ENCODE results near the gene ICE2.

ICE2 gene

DNA sequence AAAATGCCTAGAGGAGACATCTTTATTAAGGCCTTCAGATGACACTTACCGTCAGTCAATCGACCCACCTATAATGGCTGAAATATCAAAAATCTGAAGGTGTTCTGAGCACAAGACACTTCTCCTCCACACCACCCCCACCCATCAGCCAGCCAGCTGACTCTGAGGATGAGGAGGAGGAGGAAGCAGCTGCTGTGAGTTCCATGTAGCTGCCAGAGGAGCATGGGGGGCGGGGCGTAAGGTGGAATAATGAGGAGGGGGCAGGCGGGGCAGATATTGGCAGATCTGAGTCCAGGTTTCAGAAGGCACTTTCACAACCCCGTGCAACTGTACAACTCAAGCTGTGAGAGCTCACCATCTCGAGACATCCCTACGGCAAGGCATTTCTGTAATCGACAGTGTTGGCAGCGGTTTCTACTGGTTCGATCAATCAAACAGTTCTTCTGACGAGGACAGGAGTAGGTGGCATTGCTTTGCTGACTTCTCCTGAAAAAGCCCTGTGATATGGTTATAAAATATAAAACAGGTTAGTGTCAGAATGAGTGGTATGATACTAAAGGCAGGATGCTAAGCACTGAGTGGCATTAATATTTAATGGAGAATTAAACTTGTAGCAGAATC lies 35.4 kb upstream of the ICE2 start:
- Histone ChIP-seq H2AK5ac (ENCODE audit: low read length) (no peak overlapping the region), H4K5ac (ENCODE audit: low read length) (no peak overlapping the region), H3K27ac (ENCODE audit: low read depth, low read length) (no peak overlapping the region), H3K4me2 (ENCODE audit: low read length) (no peak overlapping the region), H2BK120ac (ENCODE audit: low read depth, low read length) (no peak overlapping the region), H3K79me2 (ENCODE audit: control insufficient read depth, insufficient read depth, low read length) (no peaks in the 10 kb centered on the region), H3K4me1 (ENCODE audit: control insufficient read depth, low read depth, low read length) (no peaks in the 10 kb centered on the region), H3K4ac (ENCODE audit: low read depth, low read length) (no peak overlapping the region), H3K56ac (ENCODE audit: low read length) (no peak overlapping the region), H3K9ac (ENCODE audit: low read length) (no peak overlapping the region), H4K8ac (ENCODE audit: low read depth, low read length) (no peak overlapping the region), H3K79me1 (ENCODE audit: low read length) (no peaks in the 10 kb centered on the region), H2BK15ac (replicated peaks; ENCODE audit: low read depth) (no peak overlapping the region), H3K27me3 (ENCODE audit: insufficient read depth, low read length, poor library complexity) (no peaks in the 10 kb centered on the region), H3K4me3 (ENCODE audit: low read length) (no peak overlapping the region), H3K18ac (ENCODE audit: low read length) (no peak overlapping the region), H2BK5ac (ENCODE audit: low read length) (no peak overlapping the region), H3K36me3 (ENCODE audit: control insufficient read depth, insufficient read depth, low read length) (no peaks in the 10 kb centered on the region), H3K23ac (ENCODE audit: low read length) (no peak overlapping the region)
- DNase-seq: no peak
- no CpG with 5 or more reads among the region's 12 CpGs for WGBS (ENCODE audit: extremely low coverage, insufficient coverage, low lambda C conversion rate)

DNA sequence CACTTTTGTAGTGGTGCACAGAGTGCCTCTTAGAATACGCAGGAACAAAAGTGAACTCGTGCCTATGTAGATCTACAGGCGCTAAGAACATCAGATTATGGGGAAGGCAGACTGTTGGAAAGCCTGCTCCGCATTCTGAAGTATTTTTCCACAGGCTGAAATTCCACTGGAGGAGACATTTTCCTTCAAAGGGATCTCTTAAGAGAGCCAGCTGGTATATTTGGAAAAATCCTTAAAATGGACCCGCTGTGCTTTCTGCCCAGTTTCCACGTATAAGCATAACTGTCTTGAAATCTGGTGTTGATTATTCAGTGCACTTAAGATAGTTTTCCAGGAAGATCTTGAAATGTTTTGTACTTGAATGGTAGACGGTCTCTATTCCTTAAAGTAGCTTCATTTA lies 34.7 kb upstream of the ICE2 start:
- Histone ChIP-seq H3K27ac (ENCODE audit: low read depth, low read length) (no peak overlapping the region), H3K9ac (ENCODE audit: low read length) (no peak overlapping the region), H2BK120ac (ENCODE audit: low read depth, low read length) (no peak overlapping the region), H3K4me2 (ENCODE audit: low read length) (no peak overlapping the region), H3K79me2 (ENCODE audit: control insufficient read depth, insufficient read depth, low read length) (no peaks in the 10 kb centered on the region), H4K5ac (ENCODE audit: low read length) (no peak overlapping the region), H2BK5ac (ENCODE audit: low read length) (no peak overlapping the region), H3K79me1 (ENCODE audit: low read length) (no peaks in the 10 kb centered on the region), H3K56ac (ENCODE audit: low read length) (no peak overlapping the region), H2AK5ac (ENCODE audit: low read length) (no peak overlapping the region), H2BK15ac (replicated peaks; ENCODE audit: low read depth) (no peak overlapping the region), H3K4ac (ENCODE audit: low read depth, low read length) (no peak overlapping the region), H4K8ac (ENCODE audit: low read depth, low read length) (no peak overlapping the region), H3K23ac (ENCODE audit: low read length) (no peak overlapping the region), H3K27me3 (ENCODE audit: insufficient read depth, low read length, poor library complexity) (no peaks in the 10 kb centered on the region), H3K18ac (ENCODE audit: low read length) (no peak overlapping the region), H3K4me1 (ENCODE audit: control insufficient read depth, low read depth, low read length) (no peaks in the 10 kb centered on the region), H3K4me3 (ENCODE audit: low read length) (no peak overlapping the region), H3K36me3 (ENCODE audit: control insufficient read depth, insufficient read depth, low read length) (no peaks in the 10 kb centered on the region)
- WGBS (ENCODE audit: extremely low coverage, insufficient coverage, low lambda C conversion rate): no CpG with 5 or more reads among the region's 7 CpGs
- no peak for DNase-seq

DNA sequence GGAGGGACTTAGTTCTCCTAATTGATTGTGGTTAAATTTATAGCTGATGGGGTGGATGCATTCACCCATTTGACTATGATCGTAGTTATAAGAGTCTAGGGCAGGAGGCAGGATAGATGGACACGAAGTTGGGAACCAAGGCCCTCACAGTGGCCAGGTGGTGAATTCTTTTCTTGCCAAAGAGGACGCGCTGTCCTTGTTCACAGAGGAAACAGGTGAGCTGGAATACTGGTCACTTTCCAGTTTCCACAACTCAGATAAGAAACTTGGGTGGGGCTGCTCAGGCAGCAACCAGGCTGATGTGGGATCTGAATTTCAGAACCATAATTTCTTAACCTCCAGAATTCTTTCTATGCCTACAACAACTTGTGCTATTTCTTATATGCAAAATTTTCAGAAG lies 34.0 kb upstream of the ICE2 start:
- no peak for DNase-seq
- Histone ChIP-seq H2BK5ac (ENCODE audit: low read length) (no peak overlapping the region), H3K9ac (ENCODE audit: low read length) (no peak overlapping the region), H3K23ac (ENCODE audit: low read length) (no peak overlapping the region), H3K4me2 (ENCODE audit: low read length) (no peak overlapping the region), H3K27me3 (ENCODE audit: insufficient read depth, low read length, poor library complexity) (no peaks in the 10 kb centered on the region), H3K4me1 (ENCODE audit: control insufficient read depth, low read depth, low read length) (no peaks in the 10 kb centered on the region), H4K5ac (ENCODE audit: low read length) (no peak overlapping the region), H3K36me3 (ENCODE audit: control insufficient read depth, insufficient read depth, low read length) (no peaks in the 10 kb centered on the region), H2AK5ac (ENCODE audit: low read length) (no peak overlapping the region), H3K4ac (ENCODE audit: low read depth, low read length) (no peak overlapping the region), H3K56ac (ENCODE audit: low read length) (no peak overlapping the region), H2BK15ac (replicated peaks; ENCODE audit: low read depth) (no peak overlapping the region), H4K8ac (ENCODE audit: low read depth, low read length) (no peak overlapping the region), H2BK120ac (ENCODE audit: low read depth, low read length) (no peak overlapping the region), H3K18ac (ENCODE audit: low read length) (no peak overlapping the region), H3K27ac (ENCODE audit: low read depth, low read length) (no peak overlapping the region), H3K79me2 (ENCODE audit: control insufficient read depth, insufficient read depth, low read length) (no peaks in the 10 kb centered on the region), H3K4me3 (ENCODE audit: low read length) (no peak overlapping the region), H3K79me1 (ENCODE audit: low read length) (no peaks in the 10 kb centered on the region)
- no CpG with 5 or more reads among the region's 4 CpGs for WGBS (ENCODE audit: extremely low coverage, insufficient coverage, low lambda C conversion rate)

DNA sequence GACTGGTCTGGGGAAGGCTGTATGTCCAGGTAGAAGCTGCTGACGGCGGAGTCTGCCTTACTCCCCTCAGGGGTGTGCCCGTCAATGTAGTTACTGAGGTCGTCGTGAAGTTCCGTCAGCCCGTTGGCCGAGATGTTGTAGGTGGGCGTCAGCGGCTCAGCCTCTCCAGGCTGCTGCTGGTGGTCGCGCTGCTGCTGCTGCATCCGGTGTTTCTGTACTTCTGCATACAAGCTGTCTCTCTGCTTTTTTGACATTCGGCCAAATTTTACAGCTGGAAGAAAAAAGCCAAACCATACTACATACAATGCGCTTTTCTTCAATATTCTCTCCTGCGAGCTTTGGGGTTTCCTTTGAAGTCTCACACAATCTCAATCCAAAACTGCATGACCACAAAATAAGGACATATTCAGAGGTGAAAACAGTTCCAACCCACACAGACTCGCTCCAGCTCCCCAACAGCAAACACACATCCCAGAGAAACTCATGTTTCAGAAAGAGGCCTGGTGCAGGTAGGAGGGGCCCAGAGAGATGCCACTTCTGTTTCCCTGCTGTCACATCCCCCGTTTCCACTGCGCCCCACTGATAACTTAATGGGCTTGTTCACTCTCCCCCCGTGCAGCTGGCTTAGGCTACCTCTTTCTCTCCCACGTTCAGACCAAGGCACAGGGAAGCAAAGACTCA lies 32.5 kb upstream of the ICE2 start:
- no CpG with 5 or more reads among the region's 21 CpGs for WGBS (ENCODE audit: extremely low coverage, insufficient coverage, low lambda C conversion rate)
- Histone ChIP-seq H3K56ac (ENCODE audit: low read length) (no peak overlapping the region), H2AK5ac (ENCODE audit: low read length) (no peak overlapping the region), H3K27ac (ENCODE audit: low read depth, low read length) (no peak overlapping the region), H3K27me3 (ENCODE audit: insufficient read depth, low read length, poor library complexity) (no peaks in the 10 kb centered on the region), H3K36me3 (ENCODE audit: control insufficient read depth, insufficient read depth, low read length) (no peaks in the 10 kb centered on the region), H3K18ac (ENCODE audit: low read length) (no peak overlapping the region), H3K4ac (ENCODE audit: low read depth, low read length) (no peak overlapping the region), H4K8ac (ENCODE audit: low read depth, low read length) (no peak overlapping the region), H4K5ac (ENCODE audit: low read length) (no peak overlapping the region), H2BK120ac (ENCODE audit: low read depth, low read length) (no peak overlapping the region), H3K4me1 (ENCODE audit: control insufficient read depth, low read depth, low read length) (no peaks in the 10 kb centered on the region), H3K4me2 (ENCODE audit: low read length) (no peak overlapping the region), H3K79me2 (ENCODE audit: control insufficient read depth, insufficient read depth, low read length) (no peaks in the 10 kb centered on the region), H3K23ac (ENCODE audit: low read length) (no peak overlapping the region), H2BK5ac (ENCODE audit: low read length) (no peak overlapping the region), H3K4me3 (ENCODE audit: low read length) (no peak overlapping the region), H3K9ac (ENCODE audit: low read length) (no peak overlapping the region), H3K79me1 (ENCODE audit: low read length) (no peaks in the 10 kb centered on the region), H2BK15ac (replicated peaks; ENCODE audit: low read depth) (no peak overlapping the region)
- no peak for DNase-seq

DNA sequence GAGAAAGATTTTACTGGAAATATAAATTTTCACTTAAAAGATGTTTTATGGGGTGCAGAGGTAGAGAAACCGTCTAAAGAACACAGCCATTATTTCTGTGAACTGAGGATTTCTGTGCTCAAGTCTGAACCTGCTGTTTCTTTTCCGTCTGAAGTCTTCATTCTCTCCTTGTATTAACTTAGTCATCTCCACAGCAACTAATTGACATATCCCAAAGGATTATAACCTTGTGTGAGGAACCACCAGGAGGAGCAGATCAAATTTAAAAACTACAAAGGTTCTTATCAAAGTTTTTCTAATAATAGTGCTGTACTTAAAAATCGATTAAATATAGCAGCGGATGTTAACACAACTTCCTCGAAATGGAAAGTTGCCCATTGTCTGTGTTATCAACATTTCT lies 31.1 kb upstream of the ICE2 start:
- H2BK15ac ChIP-seq (replicated peaks; ENCODE audit: low read depth): no peak overlapping the region
- no peak for DNase-seq
- no peak overlapping the region for H2BK120ac ChIP-seq (ENCODE audit: low read depth, low read length)
- H4K8ac ChIP-seq (ENCODE audit: low read depth, low read length): no peak overlapping the region
- no peak overlapping the region for H4K5ac ChIP-seq (ENCODE audit: low read length)
- no peaks in the 10 kb centered on the region for H3K79me2 ChIP-seq (ENCODE audit: control insufficient read depth, insufficient read depth, low read length)
- H2AK5ac ChIP-seq (ENCODE audit: low read length): no peak overlapping the region
- H3K4me2 ChIP-seq (ENCODE audit: low read length): no peak overlapping the region
- H2BK5ac ChIP-seq (ENCODE audit: low read length): no peak overlapping the region
- H3K56ac ChIP-seq (ENCODE audit: low read length): no peak overlapping the region
- no peaks in the 10 kb centered on the region for H3K36me3 ChIP-seq (ENCODE audit: control insufficient read depth, insufficient read depth, low read length)
- H3K23ac ChIP-seq (ENCODE audit: low read length): no peak overlapping the region
- no peak overlapping the region for H3K4ac ChIP-seq (ENCODE audit: low read depth, low read length)
- H3K18ac ChIP-seq (ENCODE audit: low read length): no peak overlapping the region
- H3K4me3 ChIP-seq (ENCODE audit: low read length): no peak overlapping the region
- H3K27ac ChIP-seq (ENCODE audit: low read depth, low read length): no peak overlapping the region
- WGBS (ENCODE audit: extremely low coverage, insufficient coverage, low lambda C conversion rate): no CpG with 5 or more reads among the region's 5 CpGs
- no peaks in the 10 kb centered on the region for H3K27me3 ChIP-seq (ENCODE audit: insufficient read depth, low read length, poor library complexity)
- H3K79me1 ChIP-seq (ENCODE audit: low read length): no peaks in the 10 kb centered on the region
- H3K9ac ChIP-seq (ENCODE audit: low read length): no peak overlapping the region
- H3K4me1 ChIP-seq (ENCODE audit: control insufficient read depth, low read depth, low read length): no peaks in the 10 kb centered on the region

DNA sequence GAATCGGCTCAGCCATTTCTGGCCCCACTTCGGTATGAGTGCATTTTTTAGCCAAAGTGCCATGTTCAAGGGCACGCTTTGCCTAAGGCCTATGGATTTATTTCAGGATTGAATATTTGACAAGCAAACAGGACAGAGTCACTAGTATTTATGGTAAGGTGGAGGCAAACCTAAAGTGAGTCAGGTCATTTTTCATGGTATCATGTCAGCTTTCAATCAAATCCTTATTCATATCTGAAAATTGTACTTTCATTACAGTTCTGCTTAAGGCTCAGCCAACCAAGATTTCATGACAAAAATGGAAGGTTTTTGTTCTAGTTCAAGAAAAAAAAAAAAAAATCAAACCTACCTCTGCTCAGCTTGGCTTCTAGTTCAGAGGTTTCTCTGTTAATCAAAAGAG lies 30.5 kb upstream of the ICE2 start:
- Histone ChIP-seq H2BK5ac (ENCODE audit: low read length) (no peak overlapping the region), H3K4me1 (ENCODE audit: control insufficient read depth, low read depth, low read length) (no peaks in the 10 kb centered on the region), H3K18ac (ENCODE audit: low read length) (no peak overlapping the region), H3K9ac (ENCODE audit: low read length) (no peak overlapping the region), H2AK5ac (ENCODE audit: low read length) (no peak overlapping the region), H3K79me1 (ENCODE audit: low read length) (no peaks in the 10 kb centered on the region), H3K4me2 (ENCODE audit: low read length) (no peak overlapping the region), H3K27me3 (ENCODE audit: insufficient read depth, low read length, poor library complexity) (no peaks in the 10 kb centered on the region), H4K5ac (ENCODE audit: low read length) (no peak overlapping the region), H3K56ac (ENCODE audit: low read length) (no peak overlapping the region), H4K8ac (ENCODE audit: low read depth, low read length) (no peak overlapping the region), H3K36me3 (ENCODE audit: control insufficient read depth, insufficient read depth, low read length) (no peaks in the 10 kb centered on the region), H3K27ac (ENCODE audit: low read depth, low read length) (no peak overlapping the region), H2BK120ac (ENCODE audit: low read depth, low read length) (no peak overlapping the region), H3K23ac (ENCODE audit: low read length) (no peak overlapping the region), H3K4me3 (ENCODE audit: low read length) (no peak overlapping the region), H3K4ac (ENCODE audit: low read depth, low read length) (no peak overlapping the region), H2BK15ac (replicated peaks; ENCODE audit: low read depth) (no peak overlapping the region), H3K79me2 (ENCODE audit: control insufficient read depth, insufficient read depth, low read length) (no peaks in the 10 kb centered on the region)
- DNase-seq: no peak
- no CpG with 5 or more reads among the region's 3 CpGs for WGBS (ENCODE audit: extremely low coverage, insufficient coverage, low lambda C conversion rate)
